ENCODE measurements around the gene UNC5CL.

Gene UNC5CL

DNA sequence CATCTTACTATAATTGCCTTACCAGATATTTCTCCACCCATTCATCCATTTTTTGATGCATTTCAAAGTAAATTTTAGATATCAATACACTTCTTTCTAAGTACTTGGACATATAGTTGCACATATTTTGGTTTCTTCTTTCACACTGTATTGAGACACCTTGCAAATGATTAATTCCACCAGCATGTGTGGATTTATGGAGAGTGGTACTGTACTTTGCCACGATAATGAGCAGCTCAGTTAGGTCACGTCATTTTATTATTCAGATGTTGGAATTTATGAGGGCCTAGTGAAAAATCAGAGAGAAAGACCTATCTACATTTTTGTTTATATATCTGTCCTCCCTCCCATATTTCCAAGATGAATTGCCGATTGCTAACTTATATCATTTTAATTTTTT lies 39.1 kb upstream of the UNC5CL start:
- H3K4me3 ChIP-seq (replicated peaks; ENCODE audit: insufficient read depth, low read length) = no peak overlapping the region

DNA sequence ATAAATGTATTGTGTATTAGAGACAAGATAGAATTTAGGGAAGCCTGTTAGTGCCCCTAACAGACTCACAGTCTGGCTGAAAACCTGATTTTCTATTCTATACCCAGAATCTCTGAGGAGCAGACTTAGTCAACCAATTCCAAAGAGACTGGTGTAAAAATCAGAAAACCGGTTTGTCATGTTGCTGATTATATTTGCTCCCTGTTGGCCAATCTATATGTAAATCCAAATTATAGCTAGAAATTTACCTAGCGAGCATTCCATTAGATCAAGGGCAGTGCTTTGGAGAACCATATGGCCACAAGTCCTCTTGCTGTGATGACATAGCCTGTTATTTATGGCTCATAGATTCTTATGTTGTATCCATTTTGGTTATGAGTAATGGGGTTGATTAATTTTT lies 38.5 kb upstream of the UNC5CL start:
- Histone ChIP-seq H3K27ac (replicated peaks) (no peak overlapping the region), H3K4me3 (replicated peaks; ENCODE audit: insufficient read depth, low read length) (no peak overlapping the region), H3K27me3 (ENCODE audit: insufficient read depth, poor library complexity, severe bottlenecking) (no peaks in the 10 kb centered on the region)
- DNase-seq (ENCODE audit: low read depth in 1 of 2, low spot score in 1 of 2) = no peak
- TF ChIP-seq, protein P1, sequence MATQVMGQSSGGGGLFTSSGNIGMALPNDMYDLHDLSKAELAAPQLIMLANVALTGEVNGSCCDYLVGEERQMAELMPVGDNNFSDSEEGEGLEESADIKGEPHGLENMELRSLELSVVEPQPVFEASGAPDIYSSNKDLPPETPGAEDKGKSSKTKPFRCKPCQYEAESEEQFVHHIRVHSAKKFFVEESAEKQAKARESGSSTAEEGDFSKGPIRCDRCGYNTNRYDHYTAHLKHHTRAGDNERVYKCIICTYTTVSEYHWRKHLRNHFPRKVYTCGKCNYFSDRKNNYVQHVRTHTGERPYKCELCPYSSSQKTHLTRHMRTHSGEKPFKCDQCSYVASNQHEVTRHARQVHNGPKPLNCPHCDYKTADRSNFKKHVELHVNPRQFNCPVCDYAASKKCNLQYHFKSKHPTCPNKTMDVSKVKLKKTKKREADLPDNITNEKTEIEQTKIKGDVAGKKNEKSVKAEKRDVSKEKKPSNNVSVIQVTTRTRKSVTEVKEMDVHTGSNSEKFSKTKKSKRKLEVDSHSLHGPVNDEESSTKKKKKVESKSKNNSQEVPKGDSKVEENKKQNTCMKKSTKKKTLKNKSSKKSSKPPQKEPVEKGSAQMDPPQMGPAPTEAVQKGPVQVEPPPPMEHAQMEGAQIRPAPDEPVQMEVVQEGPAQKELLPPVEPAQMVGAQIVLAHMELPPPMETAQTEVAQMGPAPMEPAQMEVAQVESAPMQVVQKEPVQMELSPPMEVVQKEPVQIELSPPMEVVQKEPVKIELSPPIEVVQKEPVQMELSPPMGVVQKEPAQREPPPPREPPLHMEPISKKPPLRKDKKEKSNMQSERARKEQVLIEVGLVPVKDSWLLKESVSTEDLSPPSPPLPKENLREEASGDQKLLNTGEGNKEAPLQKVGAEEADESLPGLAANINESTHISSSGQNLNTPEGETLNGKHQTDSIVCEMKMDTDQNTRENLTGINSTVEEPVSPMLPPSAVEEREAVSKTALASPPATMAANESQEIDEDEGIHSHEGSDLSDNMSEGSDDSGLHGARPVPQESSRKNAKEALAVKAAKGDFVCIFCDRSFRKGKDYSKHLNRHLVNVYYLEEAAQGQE (IDR thresholded peaks at IDR 0.05; ENCODE audit: insufficient replicate concordance, low read depth) = no peak
- TF ChIP-seq GABPA (IDR thresholded peaks at IDR 0.05; ENCODE audit: low read depth) (no peak), POLR2AphosphoS5 (IDR thresholded peaks at IDR 0.05; ENCODE audit: low read depth) (no peak)

More for the DNA sequence above, 39.1 kb upstream of the UNC5CL start:
- Histone ChIP-seq H3K27me3 (ENCODE audit: insufficient read depth, poor library complexity, severe bottlenecking) (no peaks in the 10 kb centered on the region), H3K27ac (replicated peaks) (no peak overlapping the region)
- TF ChIP-seq, protein P2, sequence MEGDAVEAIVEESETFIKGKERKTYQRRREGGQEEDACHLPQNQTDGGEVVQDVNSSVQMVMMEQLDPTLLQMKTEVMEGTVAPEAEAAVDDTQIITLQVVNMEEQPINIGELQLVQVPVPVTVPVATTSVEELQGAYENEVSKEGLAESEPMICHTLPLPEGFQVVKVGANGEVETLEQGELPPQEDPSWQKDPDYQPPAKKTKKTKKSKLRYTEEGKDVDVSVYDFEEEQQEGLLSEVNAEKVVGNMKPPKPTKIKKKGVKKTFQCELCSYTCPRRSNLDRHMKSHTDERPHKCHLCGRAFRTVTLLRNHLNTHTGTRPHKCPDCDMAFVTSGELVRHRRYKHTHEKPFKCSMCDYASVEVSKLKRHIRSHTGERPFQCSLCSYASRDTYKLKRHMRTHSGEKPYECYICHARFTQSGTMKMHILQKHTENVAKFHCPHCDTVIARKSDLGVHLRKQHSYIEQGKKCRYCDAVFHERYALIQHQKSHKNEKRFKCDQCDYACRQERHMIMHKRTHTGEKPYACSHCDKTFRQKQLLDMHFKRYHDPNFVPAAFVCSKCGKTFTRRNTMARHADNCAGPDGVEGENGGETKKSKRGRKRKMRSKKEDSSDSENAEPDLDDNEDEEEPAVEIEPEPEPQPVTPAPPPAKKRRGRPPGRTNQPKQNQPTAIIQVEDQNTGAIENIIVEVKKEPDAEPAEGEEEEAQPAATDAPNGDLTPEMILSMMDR (IDR thresholded peaks at IDR 0.05; ENCODE audit: insufficient read depth, low read length) = no peak
- TF ChIP-seq GABPA (IDR thresholded peaks at IDR 0.05; ENCODE audit: low read depth) (no peak), POLR2AphosphoS5 (IDR thresholded peaks at IDR 0.05; ENCODE audit: low read depth) (no peak), SPI1 (IDR thresholded peaks at IDR 0.05; ENCODE audit: borderline replicate concordance, low read depth) (no peak)
- TF ChIP-seq, protein P1 (IDR thresholded peaks at IDR 0.05; ENCODE audit: insufficient replicate concordance, low read depth) = no peak
- no peak for DNase-seq (ENCODE audit: low read depth in 1 of 2, low spot score in 1 of 2)

DNA sequence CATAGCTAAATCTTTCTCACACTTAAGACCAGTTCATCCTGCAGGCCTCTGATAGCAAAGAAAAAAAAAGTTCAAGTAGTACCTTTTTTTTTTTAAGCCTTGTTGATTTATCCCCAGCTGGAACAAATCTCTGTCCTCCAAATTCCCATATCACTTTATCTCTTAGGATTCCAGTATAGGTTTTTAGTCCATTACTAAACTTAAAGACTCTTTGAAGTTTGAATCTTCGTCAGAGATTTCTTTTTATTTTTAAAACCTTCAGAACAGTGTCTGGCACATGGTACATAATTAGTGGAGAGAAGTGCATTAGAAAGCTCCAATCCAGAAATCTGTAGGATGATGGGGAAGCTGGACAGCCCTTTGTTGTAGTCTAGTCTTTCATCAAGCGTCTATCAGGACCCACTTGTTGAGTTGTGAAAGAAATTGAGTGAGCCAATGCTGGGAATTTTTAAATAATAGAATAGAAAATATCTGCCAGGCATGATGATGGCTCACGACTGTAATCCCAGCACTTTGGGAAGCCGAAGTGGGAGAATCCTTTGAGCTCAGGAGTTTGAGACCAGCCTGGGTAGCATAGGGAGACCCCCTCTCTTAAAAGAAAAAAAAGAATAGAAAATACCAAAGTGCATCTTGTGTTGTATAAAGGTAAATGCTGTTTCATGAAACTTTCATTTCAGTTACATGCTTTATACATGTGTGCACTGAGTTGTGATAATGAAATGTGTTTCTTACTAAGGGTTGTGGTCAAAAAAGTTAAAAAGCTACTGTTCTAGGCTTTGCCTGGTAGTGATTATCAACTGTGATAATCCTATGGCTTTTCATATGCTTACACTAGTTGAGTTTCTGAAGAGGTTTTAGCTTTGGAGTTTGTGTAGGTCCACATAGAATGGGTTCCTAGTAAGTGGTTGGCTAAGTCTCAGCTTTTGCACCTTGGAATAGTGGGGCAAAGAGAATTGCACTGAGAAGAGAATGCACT lies 36.9 kb upstream of the UNC5CL start:
- Histone ChIP-seq H3K27ac (replicated peaks) (no peak overlapping the region), H3K27me3 (ENCODE audit: insufficient read depth, poor library complexity, severe bottlenecking) (no peaks in the 10 kb centered on the region), H3K4me3 (replicated peaks; ENCODE audit: insufficient read depth, low read length) (no peak overlapping the region)
- no peak for DNase-seq (ENCODE audit: low read depth in 1 of 2, low spot score in 1 of 2)
- TF ChIP-seq GABPA (IDR thresholded peaks at IDR 0.05; ENCODE audit: low read depth) = no peak

DNA sequence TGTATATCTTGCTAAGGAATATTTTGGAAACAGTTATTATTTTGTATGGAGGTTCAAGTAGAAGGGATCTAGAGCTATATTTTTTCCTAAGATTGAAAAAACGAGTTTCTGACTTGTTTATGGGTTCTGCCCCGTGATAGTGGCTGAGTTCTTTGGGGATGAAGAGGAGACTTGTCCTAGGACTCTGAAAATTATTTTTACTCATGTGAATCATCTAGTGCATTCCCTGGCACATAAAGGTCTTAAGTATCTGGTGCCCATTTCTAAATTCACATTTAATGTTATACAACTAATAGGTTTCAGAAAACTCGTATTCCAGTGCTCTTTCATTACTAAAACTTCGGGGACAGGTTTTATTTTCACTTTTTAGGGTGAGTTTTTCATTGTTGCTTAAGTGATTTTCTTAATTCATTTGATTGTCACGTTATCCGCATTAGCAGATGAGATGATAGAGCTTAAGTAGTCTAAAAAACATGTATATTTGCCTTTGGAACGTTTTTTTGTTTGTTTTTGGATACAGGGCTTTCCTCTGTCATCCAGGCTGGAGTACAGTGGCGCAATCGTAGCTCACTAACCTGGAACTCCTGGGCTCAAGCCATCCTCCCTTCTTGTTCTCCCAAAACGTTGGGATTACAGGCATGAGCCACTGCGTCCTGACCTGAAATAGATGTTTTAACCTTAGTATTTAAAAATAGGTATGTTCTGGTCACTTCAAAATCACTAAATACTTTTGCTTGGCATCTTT lies 35.8 kb upstream of the UNC5CL start:
- Histone ChIP-seq H3K27ac (replicated peaks) (peak overlapping the region; percentile 98), H3K4me3 (replicated peaks; ENCODE audit: insufficient read depth, low read length) (peak overlapping the region; percentile 82), H3K27me3 (ENCODE audit: insufficient read depth, poor library complexity, severe bottlenecking) (no peaks in the 10 kb centered on the region)
- DNase-seq (ENCODE audit: low read depth in 1 of 2, low spot score in 1 of 2) = no peak
- TF ChIP-seq, protein P1 (IDR thresholded peaks at IDR 0.05; ENCODE audit: insufficient replicate concordance, low read depth) = no peak
- no peak for TF ChIP-seq SPI1 (IDR thresholded peaks at IDR 0.05; ENCODE audit: borderline replicate concordance, low read depth)
- TF ChIP-seq GABPA (IDR thresholded peaks at IDR 0.05; ENCODE audit: low read depth) = no peak
- TF ChIP-seq, protein P2 (IDR thresholded peaks at IDR 0.05; ENCODE audit: insufficient read depth, low read length) = no peak
